ENCODE data around the gene MAGEA1. TPM values are rescaled to one million over a fixed set of nuclear protein-coding genes. Genes with fewer than 3 reads are reported as not detected.

The MAGEA1 gene
- polyA plus RNA-seq, 4 donors: not detected

DNA sequence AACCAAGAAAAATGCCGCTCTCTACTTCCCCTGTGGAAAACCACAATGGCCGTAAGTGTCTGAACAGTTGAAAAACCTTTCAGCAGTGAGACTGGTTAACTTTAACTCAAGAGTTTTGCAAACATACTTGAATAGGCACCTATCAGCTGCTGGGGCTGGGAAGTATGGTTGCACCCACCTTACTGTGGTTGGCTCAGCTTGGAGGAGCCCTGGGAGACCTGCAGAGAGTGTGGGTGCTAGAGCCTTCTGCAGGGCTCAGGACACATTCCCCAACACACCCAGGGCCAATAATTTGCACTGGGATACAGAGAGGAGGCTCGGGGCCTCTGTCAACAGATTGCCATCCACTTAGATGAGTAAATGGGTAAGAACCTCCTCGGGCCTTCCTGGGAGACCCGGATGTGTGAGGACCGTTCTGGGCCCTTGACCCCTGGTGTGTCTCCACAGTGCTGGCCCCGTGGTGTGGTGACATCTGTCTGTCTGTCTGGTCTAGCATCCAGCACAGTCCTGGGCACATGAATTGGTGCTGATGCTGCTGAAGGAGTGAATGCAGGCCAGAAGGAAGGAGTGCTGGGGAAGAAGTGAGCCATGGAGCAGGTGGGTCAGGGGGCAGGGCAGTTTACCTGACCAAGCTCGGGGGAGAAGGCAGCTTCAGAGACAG, 46.5 kb downstream of the MAGEA1 start:
- no peaks in the 10 kb centered on the region for H3K36me3 ChIP-seq (ENCODE audit: control insufficient read depth in 3 of 3, insufficient read depth in 2 of 3, low read depth in 1 of 3, low read length in 3 of 3)
- DNase-seq (no peak), FAIRE-seq (no peak)
- no peaks in the 10 kb centered on the region for H3K9me3 ChIP-seq (ENCODE audit: control insufficient read depth in 2 of 2, insufficient read depth in 1 of 2, low read depth in 1 of 2, low read length in 1 of 2)
- no peaks in the 10 kb centered on the region for H3K27me3 ChIP-seq (ENCODE audit: control insufficient read depth in 3 of 3, insufficient read depth in 3 of 3, low read length in 3 of 3)
- H3K4me1 ChIP-seq (ENCODE audit: control insufficient read depth in 3 of 3, insufficient read depth in 2 of 3, low read depth in 1 of 3, low read length in 2 of 3): no peaks in the 10 kb centered on the region
- WGBS, 3 donors: 71 to 86% (median 74%) methylated on average over 8 of the region's 8 CpGs
- no peak overlapping the region for H3K4me3 ChIP-seq (ENCODE audit: low read depth in 1 of 3, low read length in 3 of 3)
- no peak overlapping the region for H3K27ac ChIP-seq (ENCODE audit: low read depth in 1 of 3, low read length in 2 of 3)

DNA sequence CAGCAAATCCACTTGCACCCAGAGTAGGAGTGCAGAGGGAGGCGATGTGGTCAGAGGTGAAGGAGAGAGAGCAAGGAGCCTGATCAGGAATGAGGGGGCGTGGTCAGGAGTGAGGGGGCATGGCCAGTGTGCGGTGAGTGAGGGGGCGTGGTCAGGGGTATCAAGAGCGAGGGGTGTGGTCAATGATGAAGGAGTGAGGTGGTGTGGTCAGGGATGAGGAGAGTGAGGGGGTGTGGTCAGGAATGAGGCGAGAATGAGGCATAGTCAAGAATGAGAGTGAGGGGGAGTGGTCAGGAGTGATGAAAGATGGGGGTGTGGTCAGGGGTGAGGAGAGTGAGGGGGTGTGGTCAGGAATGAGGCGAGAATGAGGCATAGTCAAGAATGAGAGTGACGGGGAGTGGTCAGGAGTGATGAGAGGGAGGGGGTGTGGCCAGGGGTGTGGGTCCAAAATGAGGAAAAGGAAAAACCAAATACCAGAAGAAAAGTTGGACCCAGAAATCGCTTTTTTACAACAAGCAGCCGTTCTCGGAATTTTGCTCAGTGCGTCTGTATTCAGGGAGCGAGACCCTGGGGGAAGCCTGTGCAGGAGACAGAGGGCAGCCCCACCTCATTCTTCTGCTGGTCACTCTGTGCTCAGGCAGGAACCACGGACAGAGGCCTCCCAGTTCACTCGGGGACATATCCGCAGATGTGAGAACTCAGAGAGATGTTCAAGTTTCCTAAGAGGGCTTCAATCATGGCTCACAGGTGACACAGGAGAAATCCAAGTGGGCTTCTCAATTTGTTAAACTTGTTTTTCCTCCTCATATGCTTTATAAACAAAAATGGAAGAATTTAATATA, 47.5 kb downstream of the MAGEA1 start:
- FAIRE-seq: no peak

More for the DNA sequence above, 47.5 kb downstream of the MAGEA1 start:
- H3K27ac ChIP-seq (ENCODE audit: low read depth in 1 of 3, low read length in 2 of 3): no peak overlapping the region
- no peaks in the 10 kb centered on the region for H3K36me3 ChIP-seq (ENCODE audit: control insufficient read depth in 3 of 3, insufficient read depth in 2 of 3, low read depth in 1 of 3, low read length in 3 of 3)
- no peaks in the 10 kb centered on the region for H3K9me3 ChIP-seq (ENCODE audit: control insufficient read depth in 2 of 2, insufficient read depth in 1 of 2, low read depth in 1 of 2, low read length in 1 of 2)
- no peaks in the 10 kb centered on the region for H3K27me3 ChIP-seq (ENCODE audit: control insufficient read depth in 3 of 3, insufficient read depth in 3 of 3, low read length in 3 of 3)
- H3K4me1 ChIP-seq (ENCODE audit: control insufficient read depth in 3 of 3, insufficient read depth in 2 of 3, low read depth in 1 of 3, low read length in 2 of 3): no peaks in the 10 kb centered on the region
- H3K4me3 ChIP-seq (ENCODE audit: low read depth in 1 of 3, low read length in 3 of 3): no peak overlapping the region
- peak; percentile 0 to 40 for DNase-seq
- 13 to 38% (median 15%) methylated on average over 16 of the region's 16 CpGs for WGBS, 3 donors

Other genes with a start within 250 kb of the MAGEA1 start
- gene PNMA5, start 185.2 kb upstream of the MAGEA1 start, polyA plus RNA-seq: under 1 TPM in 2 of 4 donors, not detected in 2; 0.07 to 0.56 TPM
- 10 to 100 TPM in 1 of 4 donors, under 1 TPM in 1, not detected in 2; 0.54 to 68.9 TPM for gene PNMA3, start 122.8 kb upstream of the MAGEA1 start, polyA plus RNA-seq
- gene PNMA6A, start 106.8 kb upstream of the MAGEA1 start, polyA plus RNA-seq: 10 to 100 TPM in 1 of 4 donors, 1 to 10 TPM in 1, not detected in 2; 1.8 to 12.0 TPM
- gene PNMA6F, start 142.5 kb downstream of the MAGEA1 start, polyA plus RNA-seq: under 1 TPM in 1 of 4 donors, not detected in 3; 0.01 TPM
- gene ZNF275, start 154.9 kb downstream of the MAGEA1 start, polyA plus RNA-seq: 1 to 10 TPM; 1.1 to 9.0 (median 2.3) TPM
- not detected for gene PNMA6E, start 222.1 kb downstream of the MAGEA1 start, polyA plus RNA-seq
- 1 to 10 TPM in 1 of 4 donors, under 1 TPM in 2, not detected in 1; 0.27 to 3.8 (median 0.42) TPM for gene ZFP92, start 232.2 kb downstream of the MAGEA1 start, polyA plus RNA-seq